GM18951 (cell line): Measurements from ENCODE around the gene IL1B.
"Not testable (repeated sequence)": the region's sequence is repeated elsewhere in the genome, so short reads cannot be mapped to it uniquely, and the experiment has no call there.

Experiments
- POLR2A ChIP-seq: IDR thresholded peaks from 4 replicates; pipeline ENCODE4 v1.6.1; 2011; ENCODE audit warnings: mild to moderate bottlenecking; ENCODE audit not compliant: insufficient read length, insufficient read depth; ENCODE audit errors: extremely low read depth
- in situ Hi-C: fragments of 300-500 bp; cut with MboI; formaldehyde crosslinking; loops from one replicate; pipeline ENCODE4 v1.12.0; 2022; ENCODE audit warnings: low sequenced_read_pairs, mixed read lengths, inconsistent platforms; ENCODE audit not compliant: unreplicated experiment

Gene IL1B

GRCh38 chr2:112839407-112840067 is 3.0 kb upstream of the IL1B start:
- TF ChIP-seq POLR2A: no peak
- in situ Hi-C loops: no loop called here

GRCh38 chr2:112836163-112836560 is 417 bp downstream of the IL1B start:
- TF ChIP-seq POLR2A: no peak
- in situ Hi-C loops: no loop called here

GRCh38 chr2:112835536-112836162 is 930 bp downstream of the IL1B start:
- in situ Hi-C loops: no loop called here
- no peak for TF ChIP-seq POLR2A

- in situ Hi-C loops: no loop called here
- TF ChIP-seq POLR2A: no peak
Observed at GRCh38 chr2:112835061-112835501, 1.5 kb downstream of the IL1B start.

GRCh38 chr2:112834396-112835037 is 2.1 kb downstream of the IL1B start:
- in situ Hi-C loops: no loop called here

GRCh38 chr2:112833976-112834375 is 2.6 kb downstream of the IL1B start:
- no peak for TF ChIP-seq POLR2A
- in situ Hi-C loops: no loop called here

More at GRCh38 chr2:112834396-112835037, 2.1 kb downstream of the IL1B start:
- TF ChIP-seq POLR2A: no peak

- in situ Hi-C loops: not testable (repeated sequence)
Observed at GRCh38 chr2:112833639-112833931, 3.0 kb downstream of the IL1B start.

- in situ Hi-C loops: no loop called here
- no peak for TF ChIP-seq POLR2A
Observed at GRCh38 chr2:112832841-112833638, 3.5 kb downstream of the IL1B start.

- TF ChIP-seq POLR2A: no peak
- in situ Hi-C loops: no loop called here
Observed at GRCh38 chr2:112831946-112832840, 4.4 kb downstream of the IL1B start.

- no peak for TF ChIP-seq POLR2A
- in situ Hi-C loops: no loop called here
Observed at GRCh38 chr2:112831513-112831845, 5.1 kb downstream of the IL1B start.

GRCh38 chr2:112830682-112831512 is 5.7 kb downstream of the IL1B start:
- in situ Hi-C loops: no loop called here

GRCh38 chr2:112829961-112830681 is 6.5 kb downstream of the IL1B start:
- in situ Hi-C loops: loop anchor here (10.0 kb wide), 1 partner anchor 45 kb away; no protein-coding TSS in a partner anchor
- TF ChIP-seq POLR2A: no peak

More at GRCh38 chr2:112830682-112831512, 5.7 kb downstream of the IL1B start:
- no peak for TF ChIP-seq POLR2A
